Sigmoid colon (tissue), 7 donors: ENCODE data around the gene SRSF7. TPM values are rescaled to one million over a fixed set of nuclear protein-coding genes. Genes with fewer than 3 reads are reported as not detected.
"Not testable (repeated sequence)": the region's sequence is repeated elsewhere in the genome, so short reads cannot be mapped to it uniquely, and the experiment has no call there.

Source experiments
- DNase-seq: peaks from one replicate; pipeline ENCODE4 v3.0.0-alpha.2; 2019
- H3K27ac ChIP-seq, 4 donors: fragments of 200-600 bp; sonication (generic); one replicate each; pipeline ENCODE4 v1.5.1; 2016 to 2019; ENCODE audit warnings: mild to moderate bottlenecking in 1 of 4
- H3K27me3 ChIP-seq, 3 donors: fragments of 200-600 bp; sonication (generic); one replicate each; pipeline ENCODE4 v1.5.1; 2019; ENCODE audit warnings: mild to moderate bottlenecking in 1 of 3
- H3K36me3 ChIP-seq, 4 donors: fragments of 200-600 bp; sonication (generic); one replicate each; pipeline ENCODE4 v1.5.1; 2016 to 2019
- H3K4me1 ChIP-seq, 4 donors: fragments of 200-600 bp; sonication (generic); one replicate each; pipeline ENCODE4 v1.5.1; 2017 to 2019
- H3K4me3 ChIP-seq, 4 donors: fragments of 200-600 bp; sonication (generic); one replicate each; pipeline ENCODE4 v1.5.1; 2017 to 2019; ENCODE audit warnings: mild to moderate bottlenecking in 2 of 4, moderate library complexity in 1 of 4
- H3K9me3 ChIP-seq, 4 donors: fragments of 200-600 bp in 3 of 4; sonication (generic) in 3 of 4; one replicate each; pipeline versions ENCODE4 v1.5.1 to v1.6.1; 2013 to 2019
- EP300 ChIP-seq, 4 donors: sonication (generic); formaldehyde crosslinking; IDR thresholded peaks; one replicate each; pipeline ENCODE4 v1.6.1; 2017; ENCODE audit warnings: antibody characterized with exemption in 4 of 4
- POLR2A ChIP-seq, 2 donors: fragments of 450-650 bp; IDR thresholded peaks; one replicate each; pipeline ENCODE4 v1.6.1; 2016; ENCODE audit warnings: antibody characterized with exemption in 2 of 2, mild to moderate bottlenecking in 2 of 2, moderate library complexity in 2 of 2
- POLR2AphosphoS5 ChIP-seq, 4 donors: sonication (generic); formaldehyde crosslinking; IDR thresholded peaks; one replicate each; pipeline ENCODE4 v1.6.1; 2017; ENCODE audit warnings: antibody characterized with exemption in 4 of 4
- WGBS, 2 donors: extraction: QIAGEN DNeasy Blood & Tissue Kit; methylation state at CpG; one replicate each; pipeline ENCODE4 v1.1.7; 2013; 5-methylcytosine and 5-hydroxymethylcytosine counted together
- intact Hi-C: fragments of 100-400 bp; cut with DNase I; formaldehyde crosslinking; loops from one replicate; pipeline ENCODE4 v1.15.1; 2023
- polyA plus RNA-seq, 3 donors: library from polyadenylated mRNA; stranded (reverse); fragments of 200-250 nt; gene quantifications; one replicate each; pipeline ENCODE4 v1.2.3, GENCODE V29; 2013
- total RNA-seq, 4 donors: library from RNA; depleted of rRNA; stranded (reverse); fragments of >200 nt; gene quantifications; one replicate each; pipeline ENCODE4 v1.1.0, GENCODE V29; 2016
- TF ChIP-seq, protein P1 (sequence below), 4 experiments: fragments of 450-650 bp in 3 of 4; fragments of 200-600 bp in 1 of 4; IDR thresholded peaks; one replicate each; pipeline ENCODE4 v1.5.1; 2016 to 2019; ENCODE audit warnings: antibody characterized with exemption in 4 of 4, mild to moderate bottlenecking in 3 of 4, moderate library complexity in 2 of 4
- donor health status: healthy with polysubstance abuse.
- donor health status: Bipolar disorder and iron deficiency.
- donor health status: healthy.

The SRSF7 gene
- total and polyA plus RNA-seq, 7 donors = 55.9 to 146 (median 83.8) TPM

DNA sequence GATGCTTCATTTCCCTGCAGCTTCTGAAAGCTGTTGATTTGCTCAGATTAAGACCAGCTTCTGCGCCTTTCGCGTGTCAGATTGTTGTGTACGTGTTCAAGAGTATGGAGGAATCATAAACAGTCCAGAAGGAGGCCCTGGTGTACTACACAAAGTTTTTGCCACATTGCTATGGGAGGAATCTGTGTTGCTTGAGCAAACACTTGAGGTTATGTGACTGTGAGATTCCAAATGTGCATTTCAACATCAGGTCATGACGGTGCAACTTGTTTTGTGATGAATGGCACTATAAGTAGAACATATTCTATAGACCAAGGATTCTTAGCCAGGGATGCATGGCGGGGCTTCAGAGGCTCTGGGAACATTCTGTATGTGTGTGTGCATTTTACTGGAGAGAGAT, 35.0 kb downstream of the SRSF7 start:
- H3K4me1 ChIP-seq = peaks cover 0 to 16% (median 11%) of the 10 kb centered on the region in 4 donors
- H3K27me3 ChIP-seq = no peaks in the 10 kb centered on the region
- no peak for DNase-seq
- 90% methylated on average over 6 of the region's 6 CpGs for WGBS, 2 donors
- TF ChIP-seq POLR2AphosphoS5 (IDR thresholded peaks at IDR 0.05) = no peak
- no peak for TF ChIP-seq EP300 (IDR thresholded peaks at IDR 0.05)
- no peaks in the 10 kb centered on the region for H3K9me3 ChIP-seq
- no peaks in the 10 kb centered on the region for H3K36me3 ChIP-seq
- intact Hi-C loops = no loop called here
- no peak overlapping the region for H3K27ac ChIP-seq
- H3K4me3 ChIP-seq = no peak overlapping the region

DNA sequence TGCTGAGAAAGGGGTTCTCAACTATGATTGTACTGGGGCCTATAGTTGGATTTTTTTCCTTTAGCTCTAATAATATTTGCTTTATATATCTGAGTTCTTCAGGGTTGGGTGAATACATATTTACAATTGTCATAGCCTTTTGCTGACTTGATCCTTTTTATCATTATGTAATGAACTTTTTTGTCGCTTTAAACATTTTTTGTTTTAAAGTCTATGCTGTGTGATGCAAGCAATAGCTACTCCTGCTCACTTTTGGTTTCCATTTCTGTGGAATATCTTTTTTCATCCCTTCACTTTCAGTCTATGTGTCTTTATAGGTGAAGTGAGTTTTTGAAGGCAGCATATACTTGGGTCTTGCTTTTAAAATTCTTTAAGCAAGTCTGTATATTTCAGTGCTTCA, 36.2 kb downstream of the SRSF7 start:
- H3K9me3 ChIP-seq, H3K4me1 ChIP-seq, intact Hi-C loops, H3K27ac ChIP-seq, H3K27me3 ChIP-seq, H3K4me3 ChIP-seq, H3K36me3 ChIP-seq, DNase-seq: not testable (repeated sequence)
- WGBS, 2 donors = 93 to 94% methylated on average over 1 of the region's 1 CpG

GRCh38 chr2:38713338-38713737, 37.8 kb downstream of the SRSF7 start:
- TF ChIP-seq EP300 (IDR thresholded peaks at IDR 0.05) (no peak), POLR2AphosphoS5 (IDR thresholded peaks at IDR 0.05) (no peak), POLR2A (IDR thresholded peaks at IDR 0.05) (no peak)
- TF ChIP-seq, protein P1, sequence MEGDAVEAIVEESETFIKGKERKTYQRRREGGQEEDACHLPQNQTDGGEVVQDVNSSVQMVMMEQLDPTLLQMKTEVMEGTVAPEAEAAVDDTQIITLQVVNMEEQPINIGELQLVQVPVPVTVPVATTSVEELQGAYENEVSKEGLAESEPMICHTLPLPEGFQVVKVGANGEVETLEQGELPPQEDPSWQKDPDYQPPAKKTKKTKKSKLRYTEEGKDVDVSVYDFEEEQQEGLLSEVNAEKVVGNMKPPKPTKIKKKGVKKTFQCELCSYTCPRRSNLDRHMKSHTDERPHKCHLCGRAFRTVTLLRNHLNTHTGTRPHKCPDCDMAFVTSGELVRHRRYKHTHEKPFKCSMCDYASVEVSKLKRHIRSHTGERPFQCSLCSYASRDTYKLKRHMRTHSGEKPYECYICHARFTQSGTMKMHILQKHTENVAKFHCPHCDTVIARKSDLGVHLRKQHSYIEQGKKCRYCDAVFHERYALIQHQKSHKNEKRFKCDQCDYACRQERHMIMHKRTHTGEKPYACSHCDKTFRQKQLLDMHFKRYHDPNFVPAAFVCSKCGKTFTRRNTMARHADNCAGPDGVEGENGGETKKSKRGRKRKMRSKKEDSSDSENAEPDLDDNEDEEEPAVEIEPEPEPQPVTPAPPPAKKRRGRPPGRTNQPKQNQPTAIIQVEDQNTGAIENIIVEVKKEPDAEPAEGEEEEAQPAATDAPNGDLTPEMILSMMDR (IDR thresholded peaks at IDR 0.05) = no peak

GRCh38 chr2:38712871-38713270, 38.3 kb downstream of the SRSF7 start:
- DNase-seq = no peak
- H3K36me3 ChIP-seq = no peaks in the 10 kb centered on the region
- no peak for TF ChIP-seq POLR2A (IDR thresholded peaks at IDR 0.05)
- TF ChIP-seq EP300 (IDR thresholded peaks at IDR 0.05) = no peak
- TF ChIP-seq, protein P1 (IDR thresholded peaks at IDR 0.05) = no peak
- no peak for TF ChIP-seq POLR2AphosphoS5 (IDR thresholded peaks at IDR 0.05)
- no peaks in the 10 kb centered on the region for H3K27me3 ChIP-seq
- intact Hi-C loops = no loop called here
- no peaks in the 10 kb centered on the region for H3K9me3 ChIP-seq
- no peaks in the 10 kb centered on the region for H3K4me1 ChIP-seq
- H3K4me3 ChIP-seq = no peak overlapping the region
- H3K27ac ChIP-seq = no peak overlapping the region
- 77 to 80% methylated on average over 4 of the region's 4 CpGs for WGBS, 2 donors

More at GRCh38 chr2:38713338-38713737, 37.8 kb downstream of the SRSF7 start:
- Histone ChIP-seq H3K4me1 (no peaks in the 10 kb centered on the region), H3K9me3 (no peaks in the 10 kb centered on the region), H3K4me3 (no peak overlapping the region), H3K27me3 (no peaks in the 10 kb centered on the region), H3K36me3 (no peaks in the 10 kb centered on the region), H3K27ac (no peak overlapping the region)
- no peak for DNase-seq
- intact Hi-C loops = no loop called here
- 76 to 78% methylated on average over 3 of the region's 3 CpGs for WGBS, 2 donors

DNA sequence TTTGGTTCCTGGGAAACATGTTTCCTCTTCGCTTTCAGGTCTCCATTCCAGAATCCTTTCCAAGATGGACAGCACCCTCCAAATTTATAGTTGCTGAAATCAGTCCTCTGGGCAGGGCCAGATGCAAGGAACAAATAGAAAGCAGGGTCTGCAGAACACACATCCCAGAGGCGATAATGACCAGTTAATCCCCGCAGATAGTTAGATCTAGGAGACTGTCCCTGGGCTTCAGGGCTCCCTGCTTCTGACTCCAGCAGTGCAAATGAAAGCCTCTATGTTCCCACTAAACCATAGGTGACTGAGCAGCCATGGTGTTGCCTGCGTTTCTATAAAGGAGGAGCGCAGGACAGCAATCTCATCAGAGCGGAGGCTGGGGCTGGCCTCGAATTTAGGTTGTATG, 38.7 kb downstream of the SRSF7 start:
- intact Hi-C loops = no loop called here
- Histone ChIP-seq H3K27ac (no peak overlapping the region), H3K4me3 (no peak overlapping the region), H3K27me3 (no peaks in the 10 kb centered on the region), H3K4me1 (no peaks in the 10 kb centered on the region), H3K36me3 (peaks cover 0 to 3% (median 0%) of the 10 kb centered on the region in 4 donors), H3K9me3 (no peaks in the 10 kb centered on the region)
- no peak for TF ChIP-seq POLR2A (IDR thresholded peaks at IDR 0.05)
- no peak for TF ChIP-seq POLR2AphosphoS5 (IDR thresholded peaks at IDR 0.05)
- TF ChIP-seq, protein P1 (IDR thresholded peaks at IDR 0.05) = no peak
- no peak for TF ChIP-seq EP300 (IDR thresholded peaks at IDR 0.05)
- 97% methylated on average over 7 of the region's 7 CpGs for WGBS, 2 donors
- no peak for DNase-seq

GRCh38 chr2:38711558-38711957, 39.6 kb downstream of the SRSF7 start:
- Histone ChIP-seq H3K27me3 (no peaks in the 10 kb centered on the region), H3K9me3 (no peaks in the 10 kb centered on the region), H3K4me3 (no peak overlapping the region), H3K36me3 (peaks cover 0 to 4% (median 0%) of the 10 kb centered on the region in 4 donors), H3K4me1 (no peaks in the 10 kb centered on the region), H3K27ac (no peak overlapping the region)
- intact Hi-C loops = no loop called here
- DNase-seq = no peak
- TF ChIP-seq, protein P1 (IDR thresholded peaks at IDR 0.05) = no peak
- TF ChIP-seq POLR2A (IDR thresholded peaks at IDR 0.05) (no peak), EP300 (IDR thresholded peaks at IDR 0.05) (no peak), POLR2AphosphoS5 (IDR thresholded peaks at IDR 0.05) (no peak)
